PC-3 (cell line): ENCODE results near the gene NUDT22. TPM values are rescaled to one million over a fixed set of nuclear protein-coding genes. Genes with fewer than 3 reads are reported as not detected.
A peak's percentile ranks its signal among the peaks of the same experiment; 100 is the strongest.

Experiments used
- ATAC-seq: fragments of 200-7000 bp; cut with Tn5 transposase; 2 replicates; pipeline ENCODE4 v1.9.1; 2020; ENCODE audit warnings: mild to moderate bottlenecking, moderate library complexity
- BruUV-seq: library from RNA; stranded (reverse); fragments of 400-500 nt; replicated peaks from 2 replicates; lab custom pipeline; 2021; lab: Mats Ljungman, UMichigan
- CTCF ChIA-PET: fragments of 300-600 bp; sonication (Branson Sonifier 250); formaldehyde crosslinking; loops from one replicate; lab custom pipeline; 2022; ENCODE audit warnings: antibody characterized with exemption; lab: Charles Lee
- POLR2A ChIA-PET: fragments of 300-600 bp; sonication (Branson Sonifier 250); formaldehyde crosslinking; loops from one replicate; lab custom pipeline; 2022; ENCODE audit warnings: antibody characterized with exemption; ENCODE audit not compliant: unreplicated experiment; lab: Charles Lee
- DNase-seq: peaks from one replicate; pipeline ENCODE4 v3.0.0-alpha.2; 2015
- H2AFZ ChIP-seq: fragments of 300-600 bp; sonication (generic); 2 replicates; pipeline ENCODE4 v1.6.0; 2016; ENCODE audit warnings: antibody characterized with exemption, low read length
- H3F3A ChIP-seq: fragments of 300-600 bp; sonication (generic); one replicate; pipeline ENCODE4 v1.6.0; 2017; ENCODE audit warnings: antibody characterized with exemption, low read length, control low read depth, mild to moderate bottlenecking; ENCODE audit not compliant: unreplicated experiment
- H3K27ac ChIP-seq: fragments of 300-600 bp; sonication (generic); 2 replicates; pipeline ENCODE4 v1.5.1; 2016; ENCODE audit warnings: mild to moderate bottlenecking, low read length
- H3K27me3 ChIP-seq: fragments of 300-600 bp; sonication (generic); 2 replicates; pipeline ENCODE4 v1.6.1; 2016; ENCODE audit warnings: low read length, mixed read lengths
- H3K36me3 ChIP-seq: fragments of 300-600 bp; sonication (generic); 2 replicates; pipeline ENCODE4 v1.6.1; 2016; ENCODE audit warnings: low read depth, mixed run types, low read length, mixed read lengths
- H3K4me1 ChIP-seq: fragments of 300-600 bp; sonication (generic); 2 replicates; pipeline ENCODE4 v1.5.1; 2016; ENCODE audit warnings: low read length; ENCODE audit not compliant: insufficient read depth
- H3K4me2 ChIP-seq: fragments of 300-600 bp; sonication (generic); 2 replicates; pipeline ENCODE4 v1.6.0; 2016; ENCODE audit warnings: low read length
- H3K4me3 ChIP-seq: fragments of 300-600 bp; sonication (generic); 2 replicates; pipeline ENCODE4 v1.5.1; 2016; ENCODE audit warnings: mild to moderate bottlenecking, low read length, mixed read lengths
- H3K79me2 ChIP-seq: fragments of 300-600 bp; sonication (generic); 2 replicates; pipeline ENCODE4 v1.6.1; 2017; ENCODE audit warnings: low read length, mixed read lengths
- H3K9ac ChIP-seq: fragments of 300-600 bp; sonication (generic); 2 replicates; pipeline ENCODE4 v1.6.0; 2016; ENCODE audit warnings: mild to moderate bottlenecking, low read length
- H3K9me2 ChIP-seq: fragments of 300-600 bp; sonication (generic); replicated peaks from 2 replicates; pipeline ENCODE4 v1.6.1; 2016; ENCODE audit warnings: mixed run types, low read length, mixed read lengths
- H3K9me3 ChIP-seq: fragments of 300-600 bp; sonication (generic); 2 replicates; pipeline ENCODE4 v1.6.1; 2016; ENCODE audit warnings: low read length, mixed read lengths
- H4K20me1 ChIP-seq: fragments of 300-600 bp; sonication (generic); 2 replicates; pipeline ENCODE4 v1.6.1; 2016; ENCODE audit warnings: low read length, mixed read lengths
- CTCF ChIP-seq: fragments of 300-600 bp; sonication (generic); conservative IDR thresholded peaks from 2 replicates; pipeline ENCODE4 v1.5.1; 2017; ENCODE audit warnings: antibody characterized with exemption, low read depth, mild to moderate bottlenecking, low read length
- EZH2 ChIP-seq: fragments of 300-600 bp; sonication (generic); IDR thresholded peaks from one replicate; pipeline ENCODE4 v1.6.1; 2017; ENCODE audit warnings: antibody characterized with exemption, mild to moderate bottlenecking, low read length; ENCODE audit not compliant: unreplicated experiment
- EZH2phosphoT487 ChIP-seq: fragments of 300-600 bp; sonication (generic); IDR thresholded peaks from 2 replicates; pipeline ENCODE4 v1.6.1; 2018; ENCODE audit warnings: mild to moderate bottlenecking, antibody characterized with exemption, low read length, borderline replicate concordance
- intact Hi-C: fragments of 100-400 bp; cut with micrococcal nuclease; formaldehyde crosslinking; loops from 2 replicates; pipeline ENCODE4 v1.9.0; 2023
- total RNA-seq: library from RNA; depleted of rRNA; stranded (reverse); fragments of >200 nt; gene quantifications from 2 replicates; pipeline ENCODE4 v1.2.3, GENCODE V29; 2014

NUDT22 gene
- total RNA-seq, 1 experiment from 2014 or later = 98.3 TPM

GRCh38 chr11:64249563-64250414 is 23.7 kb downstream of the NUDT22 start:
- Histone ChIP-seq H3K36me3 (peaks cover 7% of the 10 kb centered on the region; the same call in 1 of the 2 replicates), H3F3A (no peaks in the 10 kb centered on the region), H3K27me3 (no peaks in the 10 kb centered on the region), H4K20me1 (peaks cover 7% of the 10 kb centered on the region), H2AFZ (no peak overlapping the region), H3K9ac (no peak overlapping the region), H3K4me2 (no peak overlapping the region), H3K27ac (no peak overlapping the region), H3K4me1 (peaks cover 34% of the 10 kb centered on the region), H3K9me3 (no peaks in the 10 kb centered on the region), H3K79me2 (peaks cover 40% of the 10 kb centered on the region), H3K9me2 (no peaks in the 10 kb centered on the region), H3K4me3 (no peak overlapping the region)
- BruUV-seq = no TSS peak
- intact Hi-C loops = no loop called here
- DNase-seq (no peak), ATAC-seq (no peak)
- POLR2A ChIA-PET = no interaction called here
- CTCF ChIA-PET = no interaction called here
- TF ChIP-seq EZH2phosphoT487 = no peak
- no peak for TF ChIP-seq CTCF
- no peak for TF ChIP-seq EZH2

- Histone ChIP-seq H3K4me3 (peak overlapping the region; percentile 71), H2AFZ (peak overlapping the region; percentile 93), H3K79me2 (peaks cover 33% of the 10 kb centered on the region), H3K4me1 (peaks cover 29% of the 10 kb centered on the region), H3F3A (no peaks in the 10 kb centered on the region), H3K9me3 (no peaks in the 10 kb centered on the region), H3K27ac (no peak overlapping the region), H3K9ac (peak overlapping the region; percentile 38; the same call in 1 of the 2 replicates), H3K27me3 (no peaks in the 10 kb centered on the region), H4K20me1 (peaks cover under 1% of the 10 kb centered on the region; the same call in 1 of the 2 replicates), H3K36me3 (peaks cover 10% of the 10 kb centered on the region), H3K4me2 (peak overlapping the region; percentile 98), H3K9me2 (no peaks in the 10 kb centered on the region)
- CTCF ChIA-PET = no interaction called here
- DNase-seq (no peak), ATAC-seq (peak; percentile 2)
- no TSS peak for BruUV-seq
- no peak for TF ChIP-seq EZH2
- POLR2A ChIA-PET = interaction anchor here (0.5 kb wide), 1 partner anchor 10 kb away, joined by 3 read pairs; no protein-coding TSS in a partner anchor
- intact Hi-C loops = loop anchor here (1.0 kb wide), 1 partner anchor 46 kb away; no protein-coding TSS in a partner anchor
Observed at GRCh38 chr11:64250415-64251015, 24.4 kb downstream of the NUDT22 start.

GRCh38 chr11:64251016-64251752 is 25.1 kb downstream of the NUDT22 start, which contains the start of gene PLCB3:
Gene PLCB3, plus strand, starts transcription at chr11:64251530. Its CDS starts 120 bp downstream, at chr11:64251650.
- peaks cover 15% of the 10 kb centered on the region for H3K36me3 ChIP-seq
- peak within 1 kb of the TSS; percentile 79 for H3K9ac ChIP-seq
- no peak within 1 kb of the TSS for H3K27ac ChIP-seq
- no peaks in the 10 kb centered on the region for H3K9me3 ChIP-seq
- peak within 1 kb of the TSS; percentile 93 for H2AFZ ChIP-seq
- no peaks in the 10 kb centered on the region for H3F3A ChIP-seq
- H3K27me3 ChIP-seq = no peaks in the 10 kb centered on the region
- peaks cover 30% of the 10 kb centered on the region for H3K4me1 ChIP-seq
- H4K20me1 ChIP-seq = no peaks in the 10 kb centered on the region; the same call in 1 of the 2 replicates
- ChIA-PET CTCF (interaction anchor here (1.2 to 1.3 kb wide), 2 partner anchors 53 to 104 kb away, joined by 3 to 5 read pairs; no protein-coding TSS in a partner anchor), POLR2A (interaction anchor here (0.7 kb wide), 1 partner anchor 44 kb away, joined by 4 read pairs; no protein-coding TSS in a partner anchor)
- intact Hi-C loops = loop anchor here (1.0 kb wide), 1 partner anchor 47 kb away; no protein-coding TSS in a partner anchor
- peak; percentile 74 for DNase-seq
- peak within 1 kb of the TSS; percentile 98 for H3K4me2 ChIP-seq
- H3K79me2 ChIP-seq = peaks cover 27% of the 10 kb centered on the region
- peak within 1 kb of the TSS; percentile 85 for H3K4me3 ChIP-seq
- no peaks in the 10 kb centered on the region for H3K9me2 ChIP-seq
- TF ChIP-seq CTCF (peak; percentile 72), EZH2phosphoT487 (no peak)
- BruUV-seq = no TSS peak
- ATAC-seq = peak; percentile 49
